ENCODE measurements around the gene MRM2. TPM values are rescaled to one million over a fixed set of nuclear protein-coding genes. Genes with fewer than 3 reads are reported as not detected.

MRM2 gene
- polyA plus RNA-seq, 3 donors: 9.2 to 32.5 (median 26.7) TPM

DNA sequence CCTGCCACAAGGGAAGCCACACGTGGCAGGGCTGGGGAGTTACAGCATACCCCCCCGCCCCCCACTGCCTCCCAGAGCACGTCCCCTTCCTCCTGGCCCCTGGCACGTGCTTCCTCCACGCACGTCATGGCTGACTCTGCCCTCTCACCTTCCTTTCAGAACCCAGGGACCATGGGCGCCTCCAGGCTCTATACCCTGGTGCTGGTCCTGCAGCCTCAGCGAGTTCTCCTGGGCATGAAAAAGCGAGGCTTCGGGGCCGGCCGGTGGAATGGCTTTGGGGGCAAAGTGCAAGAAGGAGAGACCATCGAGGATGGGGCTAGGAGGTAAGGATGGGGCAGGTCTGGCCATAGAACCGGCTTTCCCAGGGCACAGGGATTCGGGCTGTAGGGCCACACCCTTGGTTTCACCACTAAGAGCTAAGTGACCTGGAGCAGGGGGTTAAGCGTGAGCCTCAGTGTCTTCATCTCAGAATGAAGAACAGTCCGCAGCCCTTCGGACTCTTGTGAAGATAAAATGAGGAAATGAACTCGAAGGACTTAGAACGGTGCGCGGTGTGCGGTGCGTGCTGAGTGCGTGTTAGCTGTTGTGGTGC is 2.5 kb upstream of the MRM2 start:
- H3K27me3 ChIP-seq (ENCODE audit: control insufficient read depth in 2 of 2, insufficient read depth in 2 of 2, low read length in 2 of 2): no peaks in the 10 kb centered on the region
- H3K9ac ChIP-seq (ENCODE audit: insufficient read depth, low read length, poor library complexity, severe bottlenecking): no peak overlapping the region
- WGBS (ENCODE audit: insufficient coverage): 36% methylated on average over 19 of the region's 25 CpGs
- H3K4me3 ChIP-seq (replicated peaks in 1 of 3; ENCODE audit: low read depth in 2 of 3, low read length in 3 of 3): no peak overlapping the region
- H3K4me2 ChIP-seq (replicated peaks; ENCODE audit: extremely low read depth, low read length, poor library complexity, severe bottlenecking): peak overlapping the region; percentile 19
- DNase-seq: peak; percentile 15 to 55 (median 16)
- Mint-ChIP-seq H3K36me3 (peaks cover 9 to 14% of the 10 kb centered on the region in 2 donors), H3K4me1 (peaks cover 75% of the 10 kb centered on the region), H3K9me3 (peaks cover 0 to 3% (median 0%) of the 10 kb centered on the region in 7 donors), H3K27ac (peak overlapping the region in 4 of 7 donors; percentile 50 to 81 (median 70)), H3K27me3 (ENCODE audit: low read depth in 3 of 3) (peaks cover 0 to 3% (median 0%) of the 10 kb centered on the region in 3 donors), H3K4me3 (peak overlapping the region in 1 of 2 donors; percentile 20)
- peaks cover 72 to 77% of the 10 kb centered on the region in 2 donors for H3K4me1 ChIP-seq (ENCODE audit: control insufficient read depth in 1 of 2, insufficient read depth in 2 of 2, low read length in 2 of 2)
- TF ChIP-seq, protein P1, sequence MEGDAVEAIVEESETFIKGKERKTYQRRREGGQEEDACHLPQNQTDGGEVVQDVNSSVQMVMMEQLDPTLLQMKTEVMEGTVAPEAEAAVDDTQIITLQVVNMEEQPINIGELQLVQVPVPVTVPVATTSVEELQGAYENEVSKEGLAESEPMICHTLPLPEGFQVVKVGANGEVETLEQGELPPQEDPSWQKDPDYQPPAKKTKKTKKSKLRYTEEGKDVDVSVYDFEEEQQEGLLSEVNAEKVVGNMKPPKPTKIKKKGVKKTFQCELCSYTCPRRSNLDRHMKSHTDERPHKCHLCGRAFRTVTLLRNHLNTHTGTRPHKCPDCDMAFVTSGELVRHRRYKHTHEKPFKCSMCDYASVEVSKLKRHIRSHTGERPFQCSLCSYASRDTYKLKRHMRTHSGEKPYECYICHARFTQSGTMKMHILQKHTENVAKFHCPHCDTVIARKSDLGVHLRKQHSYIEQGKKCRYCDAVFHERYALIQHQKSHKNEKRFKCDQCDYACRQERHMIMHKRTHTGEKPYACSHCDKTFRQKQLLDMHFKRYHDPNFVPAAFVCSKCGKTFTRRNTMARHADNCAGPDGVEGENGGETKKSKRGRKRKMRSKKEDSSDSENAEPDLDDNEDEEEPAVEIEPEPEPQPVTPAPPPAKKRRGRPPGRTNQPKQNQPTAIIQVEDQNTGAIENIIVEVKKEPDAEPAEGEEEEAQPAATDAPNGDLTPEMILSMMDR (IDR thresholded peaks at IDR 0.05): no peak
- H3K27ac ChIP-seq (ENCODE audit: low read depth in 1 of 2, low read length in 2 of 2): no peak overlapping the region
- no peaks in the 10 kb centered on the region for H3K9me3 ChIP-seq (replicated peaks in 1 of 2; ENCODE audit: control insufficient read depth in 1 of 2, insufficient read depth in 1 of 2, low read length in 2 of 2)
- peaks cover 3 to 4% of the 10 kb centered on the region in 2 donors for H3K36me3 ChIP-seq (replicated peaks in 1 of 2; ENCODE audit: control insufficient read depth in 1 of 2, insufficient read depth in 2 of 2, low read length in 2 of 2)
- peaks cover 4% of the 10 kb centered on the region for H4K20me1 ChIP-seq (ENCODE audit: insufficient read depth, low read length)
- no peak overlapping the region for H2AFZ ChIP-seq (ENCODE audit: insufficient read depth, low read depth, low read length, poor library complexity, severe bottlenecking)
- peaks cover 42% of the 10 kb centered on the region for H3K79me2 ChIP-seq (ENCODE audit: insufficient read depth, low read length)
- intact Hi-C loops (cut with micrococcal nuclease): loop anchor here (5.0 kb wide), 1 partner anchor 68 kb away; the partner anchor contains the start of gene SNX8 (in 2 of the 2)

DNA sequence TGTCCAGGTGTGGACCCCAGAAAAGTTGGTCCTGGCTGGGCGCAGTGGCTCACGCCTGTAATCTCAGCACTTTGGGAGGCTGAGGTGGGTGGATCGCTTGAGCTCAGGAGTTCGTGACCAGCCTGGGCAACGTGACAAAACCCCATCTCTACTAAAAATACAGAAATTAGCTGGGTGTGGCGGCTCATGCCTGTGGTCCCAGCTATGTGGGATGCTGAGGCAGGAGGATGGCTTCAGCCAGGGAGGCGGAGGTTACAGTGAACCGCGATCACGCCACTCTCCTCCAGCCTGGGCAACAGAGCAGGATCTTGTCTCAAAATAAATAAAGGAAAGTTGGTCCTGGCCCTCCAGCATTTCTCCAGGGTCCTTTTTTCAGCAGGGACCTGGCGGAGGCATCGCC is 1.5 kb upstream of the MRM2 start:
- peaks cover 4% of the 10 kb centered on the region for H4K20me1 ChIP-seq (ENCODE audit: insufficient read depth, low read length)
- Mint-ChIP-seq H3K27me3 (ENCODE audit: low read depth in 3 of 3) (peaks cover 0 to 3% (median 0%) of the 10 kb centered on the region in 3 donors), H3K4me1 (peaks cover 68% of the 10 kb centered on the region), H3K4me3 (no peak overlapping the region), H3K36me3 (peaks cover 15 to 24% of the 10 kb centered on the region in 2 donors), H3K27ac (peak overlapping the region in 1 of 7 donors; percentile 93), H3K9me3 (peaks cover 0 to 3% (median 0%) of the 10 kb centered on the region in 7 donors)
- peaks cover 9 to 10% of the 10 kb centered on the region in 2 donors for H3K36me3 ChIP-seq (replicated peaks in 1 of 2; ENCODE audit: control insufficient read depth in 1 of 2, insufficient read depth in 2 of 2, low read length in 2 of 2)
- WGBS (ENCODE audit: insufficient coverage): 100% methylated on average over 4 of the region's 12 CpGs
- no peaks in the 10 kb centered on the region for H3K27me3 ChIP-seq (ENCODE audit: control insufficient read depth in 2 of 2, insufficient read depth in 2 of 2, low read length in 2 of 2)
- no peak for DNase-seq
- no peak overlapping the region for H2AFZ ChIP-seq (ENCODE audit: insufficient read depth, low read depth, low read length, poor library complexity, severe bottlenecking)
- TF ChIP-seq, protein P1 (IDR thresholded peaks at IDR 0.05): no peak
- no peak overlapping the region for H3K4me2 ChIP-seq (replicated peaks; ENCODE audit: extremely low read depth, low read length, poor library complexity, severe bottlenecking)
- no peak overlapping the region for H3K9ac ChIP-seq (ENCODE audit: insufficient read depth, low read length, poor library complexity, severe bottlenecking)
- H3K27ac ChIP-seq (ENCODE audit: low read depth in 1 of 2, low read length in 2 of 2): no peak overlapping the region
- no peaks in the 10 kb centered on the region for H3K9me3 ChIP-seq (replicated peaks in 1 of 2; ENCODE audit: control insufficient read depth in 1 of 2, insufficient read depth in 1 of 2, low read length in 2 of 2)
- peaks cover 63 to 68% of the 10 kb centered on the region in 2 donors for H3K4me1 ChIP-seq (ENCODE audit: control insufficient read depth in 1 of 2, insufficient read depth in 2 of 2, low read length in 2 of 2)
- H3K79me2 ChIP-seq (ENCODE audit: insufficient read depth, low read length): peaks cover 49% of the 10 kb centered on the region
- H3K4me3 ChIP-seq (replicated peaks in 1 of 3; ENCODE audit: low read depth in 2 of 3, low read length in 3 of 3): no peak overlapping the region
- intact Hi-C loops (cut with micrococcal nuclease): loop anchor here (5.0 kb wide), 1 partner anchor 69 kb away; the partner anchor contains the start of gene SNX8 (in 2 of the 2)
